HCT116 (cell line): ENCODE results near the gene NBL1. TPM values are rescaled to one million over a fixed set of nuclear protein-coding genes. Genes with fewer than 3 reads are reported as not detected.

Experiments
- ATAC-seq: fragments of 200-7000 bp; cut with Tn5 transposase; 2 replicates; pipeline ENCODE4 v1.9.1; 2020; ENCODE audit warnings: mild to moderate bottlenecking, moderate library complexity
- BruUV-seq: library from RNA; stranded (reverse); fragments of 400-500 nt; replicated peaks from 2 replicates; lab custom pipeline; 2021; lab: Mats Ljungman, UMichigan
- CTCF ChIA-PET: fragments of 300-600 bp; sonication (Branson Sonifier 250); formaldehyde crosslinking; loops from one replicate; lab custom pipeline; 2021; ENCODE audit warnings: antibody characterized with exemption; lab: Charles Lee
- POLR2A ChIA-PET: fragments of 300-600, 350-600 bp; sonication (Branson Sonifier 250); formaldehyde crosslinking; loops from one replicate; lab custom pipeline; 2021; ENCODE audit warnings: antibody characterized with exemption; lab: Charles Lee
- RAD21 ChIA-PET, 2 experiments: fragments of 300-600 bp; sonication (Branson Sonifier 250); formaldehyde crosslinking; loops; one replicate each; lab custom pipeline; 2023; ENCODE audit warnings: low total read pairs in 2 of 2; ENCODE audit not compliant: uncharacterized antibody in 2 of 2, unreplicated experiment in 2 of 2, low non-redundant PET in 1 of 2; lab: Charles Lee
- DNase-seq: peaks from one replicate; pipeline ENCODE4 v3.0.0-alpha.2; 2010; ENCODE audit warnings: low read depth, low spot score
- H2AFZ ChIP-seq: fragments of 200-600 bp; shearing (Covaris generic), sonication (generic); 2 replicates; pipeline ENCODE4 v1.6.1; 2017; ENCODE audit warnings: low read depth, mixed run types, mixed read lengths, antibody characterized with exemption, low read length; ENCODE audit not compliant: poor library complexity, severe bottlenecking
- H3K27ac ChIP-seq: 2 replicates; pipeline ENCODE4 v1.5.1; 2012; ENCODE audit warnings: low read depth, low read length
- H3K27me3 ChIP-seq: fragments of 200-600 bp; sonication (generic); 2 replicates; pipeline ENCODE4 v1.6.1; 2016; ENCODE audit warnings: mixed run types, low read length, mixed read lengths; ENCODE audit not compliant: insufficient read depth
- H3K36me3 ChIP-seq, 2 experiments: fragments of 200-500 bp in 1 of 2; fragments of 200-600 bp in 1 of 2; sonication (Bioruptor generic) in 1 of 2; sonication (generic) in 1 of 2; 2 replicates each; pipeline versions ENCODE4 v1.5.1 to v1.6.1; 2014 to 2016; ENCODE audit warnings: low read length in 2 of 2, inconsistent platforms in 1 of 2, mixed read lengths in 1 of 2, mixed run types in 1 of 2; ENCODE audit not compliant: insufficient read depth in 2 of 2, control insufficient read depth in 1 of 2
- H3K4me1 ChIP-seq, 2 experiments: fragments of 200-600 bp in 1 of 2; sonication (generic) in 1 of 2; 2 replicates each; pipeline versions ENCODE4 v1.5.1 to v1.6.1; 2012 to 2017; ENCODE audit warnings: low read length in 2 of 2, inconsistent platforms in 1 of 2, mild to moderate bottlenecking in 1 of 2, mixed read lengths in 1 of 2, mixed run types in 1 of 2, moderate library complexity in 1 of 2; ENCODE audit not compliant: insufficient read depth in 2 of 2, control insufficient read depth in 1 of 2
- H3K4me2 ChIP-seq: fragments of 200-600 bp; sonication (generic); 2 replicates; pipeline ENCODE4 v1.6.1; 2017; ENCODE audit warnings: mixed run types, low read length, mixed read lengths
- H3K4me3 ChIP-seq, 2 experiments: fragments of 200-600 bp in 1 of 2; sonication (generic) in 1 of 2; replicated peaks in 1 of 2; 2 replicates each; pipeline ENCODE4 v1.5.1; 2011 to 2016; ENCODE audit warnings: low read length in 2 of 2, control low read depth in 1 of 2, low read depth in 1 of 2, mild to moderate bottlenecking in 1 of 2, mixed read lengths in 1 of 2, mixed run types in 1 of 2
- H3K79me2 ChIP-seq: fragments of 200-600 bp; sonication (generic); 2 replicates; pipeline ENCODE4 v1.6.1; 2017; ENCODE audit warnings: mild to moderate bottlenecking, mixed run types, low read length, moderate library complexity, mixed read lengths; ENCODE audit not compliant: insufficient read depth
- H3K9ac ChIP-seq: fragments of 200-600 bp; sonication (generic); 2 replicates; pipeline ENCODE4 v1.6.1; 2016; ENCODE audit warnings: low read length, mixed read lengths
- H3K9me2 ChIP-seq: fragments of 200-600 bp; sonication (generic), shearing (Covaris generic); 2 replicates; pipeline ENCODE4 v1.6.1; 2017; ENCODE audit warnings: mixed run types, mild to moderate bottlenecking, moderate library complexity; ENCODE audit not compliant: insufficient read depth
- H3K9me3 ChIP-seq, 2 experiments: fragments of 200-500 bp in 1 of 2; fragments of 200-600 bp in 1 of 2; sonication (Bioruptor generic) in 1 of 2; sonication (generic) in 1 of 2; 2 replicates each; pipeline ENCODE4 v1.6.1; 2014 to 2017; ENCODE audit warnings: low read length in 2 of 2, mixed read lengths in 2 of 2, inconsistent platforms in 1 of 2, low read depth in 1 of 2, mild to moderate bottlenecking in 1 of 2, mixed run types in 1 of 2, moderate library complexity in 1 of 2; ENCODE audit not compliant: control insufficient read depth in 1 of 2, insufficient read depth in 1 of 2
- H4K20me1 ChIP-seq: fragments of 200-600 bp; sonication (generic), shearing (Covaris generic); 2 replicates; pipeline ENCODE4 v1.6.1; 2017; ENCODE audit warnings: mixed run types, mild to moderate bottlenecking, moderate library complexity; ENCODE audit not compliant: insufficient read depth
- CBX3 ChIP-seq: IDR thresholded peaks from 2 replicates; pipeline ENCODE4 v1.6.1; 2012; ENCODE audit warnings: low read depth
- CEBPB ChIP-seq: IDR thresholded peaks from 2 replicates; pipeline ENCODE4 v1.6.1; 2012; ENCODE audit warnings: low read depth
- EZH2 ChIP-seq: fragments of 200-600 bp; sonication (generic); IDR thresholded peaks from 2 replicates; pipeline ENCODE4 v1.6.1; 2017; ENCODE audit warnings: antibody characterized with exemption, mixed run types
- EZH2phosphoT487 ChIP-seq: fragments of 200-600 bp; IDR thresholded peaks from 2 replicates; pipeline ENCODE4 v1.6.1; 2018; ENCODE audit warnings: antibody characterized with exemption, borderline replicate concordance
- FOSL1 ChIP-seq: IDR thresholded peaks from 2 replicates; pipeline ENCODE4 v1.6.1; 2012; ENCODE audit warnings: low read depth
- JUND ChIP-seq: IDR thresholded peaks from 2 replicates; pipeline ENCODE4 v1.6.1; 2012
- POLR2A ChIP-seq: IDR thresholded peaks from 2 replicates; pipeline ENCODE4 v1.7.0; 2011; ENCODE audit warnings: borderline replicate concordance; ENCODE audit not compliant: insufficient read depth, insufficient read length; ENCODE audit errors: extremely low read depth
- RAD21 ChIP-seq: IDR thresholded peaks from 2 replicates; pipeline ENCODE4 v1.6.1; 2012; ENCODE audit warnings: low read depth, mild to moderate bottlenecking
- SIN3A ChIP-seq: IDR thresholded peaks from 2 replicates; pipeline ENCODE4 v1.6.1; 2012; ENCODE audit warnings: low read depth
- SP1 ChIP-seq: IDR thresholded peaks from 2 replicates; pipeline ENCODE4 v1.6.1; 2012; ENCODE audit warnings: low read depth
- TCF7L2 ChIP-seq: IDR thresholded peaks from 2 replicates; pipeline ENCODE4 v1.7.0; 2011; ENCODE audit warnings: borderline replicate concordance, inconsistent platforms; ENCODE audit not compliant: insufficient read depth, insufficient read length; ENCODE audit errors: extremely low read depth
- ZFX ChIP-seq: fragments of 450-650 bp; IDR thresholded peaks from 2 replicates; pipeline ENCODE4 v1.6.1; 2017
- ZNF274 ChIP-seq: fragments of 200-500 bp; sonication (Bioruptor generic); IDR thresholded peaks from 2 replicates; pipeline ENCODE4 v1.6.1; 2014; ENCODE audit warnings: mild to moderate bottlenecking, low read depth, low read length, inconsistent platforms
- intact Hi-C: fragments of 100-400 bp; cut with micrococcal nuclease; formaldehyde crosslinking; loops from 2 replicates; pipeline ENCODE4 v1.10.0; 2022
- total RNA-seq: library from RNA; stranded (reverse); gene quantifications from one replicate; pipeline ENCODE4 v1.2.1, GENCODE V29; 2021; ENCODE audit not compliant: unreplicated experiment
- TF ChIP-seq, protein P1 (sequence below): IDR thresholded peaks from 2 replicates; pipeline ENCODE4 v1.6.1; 2011; ENCODE audit warnings: mild to moderate bottlenecking, low read length, moderate library complexity; ENCODE audit not compliant: insufficient replicate concordance; ENCODE audit errors: extremely low read depth
- TF ChIP-seq, protein P2 (sequence below): IDR thresholded peaks from 2 replicates; pipeline ENCODE4 v1.6.1; 2012
- TF ChIP-seq, protein P3 (sequence below), 3 experiments: fragments of 200-600 bp in 1 of 3; sonication (generic) in 1 of 3; IDR thresholded peaks in 2 of 3; conservative IDR thresholded peaks in 1 of 3; 2 replicates each; pipeline ENCODE4 v1.5.1; 2012 to 2017; ENCODE audit warnings: low read depth in 2 of 3, low read length in 2 of 3, antibody characterized with exemption in 1 of 3, borderline replicate concordance in 1 of 3, control low read depth in 1 of 3, mild to moderate bottlenecking in 1 of 3, mixed read lengths in 1 of 3, mixed run types in 1 of 3, moderate library complexity in 1 of 3; ENCODE audit not compliant: insufficient read depth in 1 of 3

Gene NBL1
- total RNA-seq, 1 experiment from 2014 or later: 75.4 TPM

DNA sequence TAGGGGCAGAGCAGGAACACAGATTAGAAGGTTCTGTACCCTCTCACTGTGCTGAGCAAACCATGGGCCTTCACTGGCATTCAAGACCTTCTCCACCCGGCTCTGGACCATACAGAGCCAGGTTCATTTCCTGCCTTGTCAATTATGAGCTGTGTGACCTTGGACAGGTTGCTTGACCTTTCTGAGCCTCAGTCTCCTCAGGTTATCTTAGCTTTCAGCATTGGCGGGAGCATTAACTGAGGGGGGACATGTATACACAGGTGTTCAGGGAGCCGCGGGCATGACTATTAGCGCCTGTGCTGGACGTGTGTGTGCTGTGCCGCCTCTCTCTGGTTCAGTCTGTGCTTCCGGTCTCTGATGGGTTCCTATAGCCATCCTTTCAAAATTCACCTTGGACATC, 52.7 kb downstream of the NBL1 start (continued):
- no peak for TF ChIP-seq ZNF274
- no peak for TF ChIP-seq POLR2A

DNA sequence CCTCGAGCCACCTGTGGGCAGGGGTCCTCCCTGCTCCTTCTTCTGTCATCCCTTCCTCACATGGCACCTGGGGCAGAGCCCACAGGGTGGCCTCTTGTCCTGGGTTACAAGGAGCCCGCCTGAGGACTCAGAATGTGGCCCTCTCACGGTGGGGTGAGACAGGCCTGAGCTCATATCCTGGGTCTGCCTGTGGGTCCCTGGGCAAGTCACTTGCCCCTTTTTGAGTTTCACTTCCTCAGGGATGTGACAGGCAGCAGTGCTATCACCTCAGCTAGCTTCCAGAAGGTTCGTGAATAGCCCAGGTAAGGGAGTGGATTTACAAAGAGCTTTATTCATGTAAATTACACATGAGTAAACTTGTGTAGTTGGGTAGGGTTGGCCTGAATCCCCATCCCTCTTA, 54.1 kb downstream of the NBL1 start:
- POLR2A ChIA-PET: no interaction called here
- intact Hi-C loops: no loop called here
- no TSS peak for BruUV-seq
- Histone ChIP-seq H3K27me3 (no peaks in the 10 kb centered on the region), H3K9me2 (no peaks in the 10 kb centered on the region), H3K4me3 (no peak overlapping the region)
- CTCF ChIA-PET: interaction anchor here (1.4 kb wide), 1 partner anchor 17 kb away, joined by 4 read pairs; no protein-coding TSS in a partner anchor
- TF ChIP-seq POLR2A (no peak), EZH2phosphoT487 (no peak), FOSL1 (no peak), TCF7L2 (no peak), JUND (no peak), RAD21 (no peak), EZH2 (no peak), ZFX (no peak), SP1 (no peak), CEBPB (no peak), CBX3 (no peak), SIN3A (no peak)
- TF ChIP-seq, protein P1, sequence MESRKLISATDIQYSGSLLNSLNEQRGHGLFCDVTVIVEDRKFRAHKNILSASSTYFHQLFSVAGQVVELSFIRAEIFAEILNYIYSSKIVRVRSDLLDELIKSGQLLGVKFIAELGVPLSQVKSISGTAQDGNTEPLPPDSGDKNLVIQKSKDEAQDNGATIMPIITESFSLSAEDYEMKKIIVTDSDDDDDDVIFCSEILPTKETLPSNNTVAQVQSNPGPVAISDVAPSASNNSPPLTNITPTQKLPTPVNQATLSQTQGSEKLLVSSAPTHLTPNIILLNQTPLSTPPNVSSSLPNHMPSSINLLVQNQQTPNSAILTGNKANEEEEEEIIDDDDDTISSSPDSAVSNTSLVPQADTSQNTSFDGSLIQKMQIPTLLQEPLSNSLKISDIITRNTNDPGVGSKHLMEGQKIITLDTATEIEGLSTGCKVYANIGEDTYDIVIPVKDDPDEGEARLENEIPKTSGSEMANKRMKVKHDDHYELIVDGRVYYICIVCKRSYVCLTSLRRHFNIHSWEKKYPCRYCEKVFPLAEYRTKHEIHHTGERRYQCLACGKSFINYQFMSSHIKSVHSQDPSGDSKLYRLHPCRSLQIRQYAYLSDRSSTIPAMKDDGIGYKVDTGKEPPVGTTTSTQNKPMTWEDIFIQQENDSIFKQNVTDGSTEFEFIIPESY: no peak
- TF ChIP-seq, protein P2, sequence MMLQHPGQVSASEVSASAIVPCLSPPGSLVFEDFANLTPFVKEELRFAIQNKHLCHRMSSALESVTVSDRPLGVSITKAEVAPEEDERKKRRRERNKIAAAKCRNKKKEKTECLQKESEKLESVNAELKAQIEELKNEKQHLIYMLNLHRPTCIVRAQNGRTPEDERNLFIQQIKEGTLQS: no peak
- TF ChIP-seq, protein P3, sequence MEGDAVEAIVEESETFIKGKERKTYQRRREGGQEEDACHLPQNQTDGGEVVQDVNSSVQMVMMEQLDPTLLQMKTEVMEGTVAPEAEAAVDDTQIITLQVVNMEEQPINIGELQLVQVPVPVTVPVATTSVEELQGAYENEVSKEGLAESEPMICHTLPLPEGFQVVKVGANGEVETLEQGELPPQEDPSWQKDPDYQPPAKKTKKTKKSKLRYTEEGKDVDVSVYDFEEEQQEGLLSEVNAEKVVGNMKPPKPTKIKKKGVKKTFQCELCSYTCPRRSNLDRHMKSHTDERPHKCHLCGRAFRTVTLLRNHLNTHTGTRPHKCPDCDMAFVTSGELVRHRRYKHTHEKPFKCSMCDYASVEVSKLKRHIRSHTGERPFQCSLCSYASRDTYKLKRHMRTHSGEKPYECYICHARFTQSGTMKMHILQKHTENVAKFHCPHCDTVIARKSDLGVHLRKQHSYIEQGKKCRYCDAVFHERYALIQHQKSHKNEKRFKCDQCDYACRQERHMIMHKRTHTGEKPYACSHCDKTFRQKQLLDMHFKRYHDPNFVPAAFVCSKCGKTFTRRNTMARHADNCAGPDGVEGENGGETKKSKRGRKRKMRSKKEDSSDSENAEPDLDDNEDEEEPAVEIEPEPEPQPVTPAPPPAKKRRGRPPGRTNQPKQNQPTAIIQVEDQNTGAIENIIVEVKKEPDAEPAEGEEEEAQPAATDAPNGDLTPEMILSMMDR (IDR thresholded peaks at IDR 0.05 in 2 of 3, conservative IDR thresholded peaks at IDR 0.05 in 1 of 3; ENCODE audit: borderline replicate concordance in 1 of 3, insufficient read depth in 1 of 3, low read depth in 2 of 3, low read length in 2 of 3): no peak
- TF ChIP-seq, all 23 proteins: peak for 0
- no peak for DNase-seq
- Histone ChIP-seq H3K4me2 (no peak overlapping the region), H3K79me2 (no peaks in the 10 kb centered on the region), H2AFZ (no peak overlapping the region), H3K4me1 (no peaks in the 10 kb centered on the region), H3K9me3 (no peaks in the 10 kb centered on the region), H3K9ac (no peak overlapping the region), H3K27ac (no peak overlapping the region), H3K36me3 (no peaks in the 10 kb centered on the region), H4K20me1 (no peaks in the 10 kb centered on the region)
- RAD21 ChIA-PET: no interaction called here
- ATAC-seq: no peak
